K562 (cell line): ENCODE results near the gene ANKS1B. TPM values are rescaled to one million over a fixed set of nuclear protein-coding genes. Genes with fewer than 3 reads are reported as not detected.

Experiments
- ATAC-seq: fragments of 200-7000 bp; cut with Tn5 transposase; 3 replicates; pipeline ENCODE4 v1.9.1; 2020; ENCODE audit warnings: moderate library complexity
- BruUV-seq: library from RNA; stranded (reverse); fragments of 400-500 nt; replicated peaks from 2 replicates; lab custom pipeline; 2021; lab: Mats Ljungman, UMichigan
- CTCF ChIA-PET: fragments of 300-600 bp; formaldehyde crosslinking; extraction: SDS; loops from one replicate; lab custom pipeline; 2021; ENCODE audit warnings: low intra/inter-chr PET ratio; lab: Yijun Ruan, JAX
- POLR2A ChIA-PET: fragments of 300-600, 350-650 bp; sonication (Branson Sonifier 250); formaldehyde crosslinking; extraction: SDS; loops from one replicate; lab custom pipeline; 2021; ENCODE audit warnings: antibody characterized with exemption, inconsistent platforms; lab: Yijun Ruan, JAX
- DNase-seq, 4 experiments: peaks; one replicate each; pipeline versions ENCODE4 v3.0.0 to v3.0.0-alpha.2; 2011 to 2018; ENCODE audit warnings: low spot score in 3 of 4, mixed read lengths in 3 of 4; ENCODE audit errors: extremely low read depth in 1 of 4
- FAIRE-seq: peaks from 2 replicates; lab custom pipeline; 2011; peaks lifted over from hg19 to GRCh38; lab: Jason Lieb, UNC
- H2AFZ ChIP-seq: 2 replicates; pipeline ENCODE4 v1.6.0; 2011; ENCODE audit warnings: low read depth, low read length, control low read depth, inconsistent platforms
- H3K27ac ChIP-seq: fragments of 200-600 bp; 3 replicates; pipeline ENCODE4 v1.8.0; 2011; ENCODE audit warnings: low read depth, mild to moderate bottlenecking, control low read depth, inconsistent platforms, low read length, moderate library complexity, mixed read lengths; ENCODE audit errors: extremely low read depth
- H3K27me3 ChIP-seq, 2 experiments: fragments of 300-600 bp in 1 of 2; 2 replicates in 1 of 2; 3 replicates in 1 of 2; pipeline versions ENCODE4 v1.6.0 to v1.8.0; 2011; ENCODE audit warnings: inconsistent platforms in 2 of 2, low read length in 2 of 2, mild to moderate bottlenecking in 1 of 2, mixed read lengths in 1 of 2, moderate library complexity in 1 of 2; ENCODE audit not compliant: control insufficient read depth in 2 of 2, insufficient read depth in 2 of 2
- H3K36me3 ChIP-seq: fragments of 300-600 bp; 3 replicates; pipeline ENCODE4 v1.8.0; 2011; ENCODE audit warnings: mild to moderate bottlenecking, low read length, inconsistent platforms; ENCODE audit not compliant: control insufficient read depth, insufficient read depth
- H3K4me1 ChIP-seq, 2 experiments: fragments of 200-600 bp in 1 of 2; replicated peaks in 1 of 2; 2 replicates in 1 of 2; 3 replicates in 1 of 2; pipeline versions ENCODE4 v1.5.1 to v1.8.0; 2011; ENCODE audit warnings: inconsistent platforms in 2 of 2, low read length in 2 of 2, mild to moderate bottlenecking in 1 of 2, mixed read lengths in 1 of 2, moderate library complexity in 1 of 2; ENCODE audit not compliant: control insufficient read depth in 2 of 2, insufficient read depth in 2 of 2
- H3K4me2 ChIP-seq: 2 replicates; pipeline ENCODE4 v1.6.1; 2011; ENCODE audit warnings: low read length, control low read depth, inconsistent platforms, mixed read lengths; ENCODE audit not compliant: insufficient read depth
- H3K4me3 ChIP-seq: fragments of 200-600 bp; sonication (generic), shearing (Covaris generic); 2 replicates; pipeline ENCODE4 v1.5.1; 2016; ENCODE audit warnings: control low read depth, inconsistent platforms
- H3K79me2 ChIP-seq: fragments of 200-600 bp; 3 replicates; pipeline ENCODE4 v1.8.0; 2011; ENCODE audit warnings: low read length, inconsistent platforms; ENCODE audit not compliant: control insufficient read depth, insufficient read depth
- H3K9ac ChIP-seq, 2 experiments: 2 replicates each; pipeline versions ENCODE4 v1.6.0 to v1.6.1; 2011; ENCODE audit warnings: low read depth in 2 of 2, low read length in 2 of 2, control low read depth in 1 of 2, inconsistent platforms in 1 of 2, mild to moderate bottlenecking in 1 of 2, mixed read lengths in 1 of 2; ENCODE audit not compliant: insufficient read depth in 1 of 2
- H3K9me1 ChIP-seq: one replicate; pipeline ENCODE4 v1.6.0; 2011; ENCODE audit warnings: inconsistent platforms, mild to moderate bottlenecking, low read length, moderate library complexity; ENCODE audit not compliant: control insufficient read depth, insufficient read depth
- H3K9me3 ChIP-seq: replicated peaks from 2 replicates; pipeline ENCODE4 v1.5.1; 2011; ENCODE audit warnings: low read depth, low read length, inconsistent platforms; ENCODE audit not compliant: control insufficient read depth, insufficient read depth
- H4K20me1 ChIP-seq: replicated peaks from 2 replicates; pipeline ENCODE4 v1.6.1; 2011; ENCODE audit warnings: low read length, inconsistent platforms, mixed read lengths; ENCODE audit not compliant: control insufficient read depth, insufficient read depth
- ETV1 ChIP-seq: fragments of 450-650 bp; conservative IDR thresholded peaks from 2 replicates; pipeline ENCODE4 v1.6.1; 2016; ENCODE audit warnings: missing genetic modification characterization, control low read depth, low read depth, missing compliant biosample characterization
- MTF1 ChIP-seq: fragments of 250-450 bp; sonication (Bioruptor Pico); IDR thresholded peaks from 2 replicates; pipeline ENCODE4 v1.9.0; 2021; ENCODE audit warnings: moderate library complexity, mild to moderate bottlenecking, inconsistent platforms, borderline replicate concordance
- RHOXF2B ChIP-seq: fragments of 250-450 bp; sonication (Bioruptor Pico); conservative IDR thresholded peaks from 2 replicates; pipeline ENCODE4 v1.5.1; 2021
- ZNF354B ChIP-seq: fragments of 250-450 bp; sonication (Bioruptor Pico); IDR thresholded peaks from 2 replicates; pipeline ENCODE4 v1.4.0; 2020
- ZNF717 ChIP-seq: fragments of 250-450 bp; sonication (Bioruptor Pico); IDR thresholded peaks from 2 replicates; pipeline ENCODE4 v1.5.0; 2021
- ZNF830 ChIP-seq: fragments of 250-450 bp; sonication (Bioruptor Pico); IDR thresholded peaks from 2 replicates; pipeline ENCODE4 v1.5.0; 2021; ENCODE audit warnings: mild to moderate bottlenecking
- in situ Hi-C: fragments of 300-500 bp; cut with MboI; formaldehyde crosslinking; loops from 4 replicates; pipeline ENCODE4 v1.15.0; 2018; ENCODE audit warnings: inconsistent platforms, mixed read lengths
- intact Hi-C: fragments of 100-400 bp; cut with micrococcal nuclease; formaldehyde crosslinking; loops from 2 replicates; pipeline ENCODE4 v1.14.2; 2022
- polyA plus RNA-seq, 8 experiments: library from polyadenylated mRNA; depleted of rRNA in 4 of 8; stranded (reverse) in 5 of 8; unstranded in 3 of 8; fragments of >200 nt; fragmentation: Nextera tagmentation in 2 of 8; fragmentation: Illumina TruSeq in 1 of 8; extraction: Ambion mirVana in 2 of 8; extraction: Trizol in 1 of 8; gene quantifications; 2 replicates each; pipeline versions ENCODE4 v1.2.1 to v1.2.3, GENCODE V29; 2011 to 2014; ENCODE audit warnings: inconsistent platforms in 1 of 8, missing spikeins in 1 of 8
- total RNA-seq, 7 experiments: library from RNA; depleted of rRNA in 6 of 7; stranded (reverse); fragments of >200 nt in 6 of 7; fragmentation: Illumina TruSeq in 2 of 7; extraction: Trizol in 2 of 7; gene quantifications; 2 replicates each; pipeline versions ENCODE4 v1.2.1 to v1.2.3, GENCODE V29; 2011 to 2021; ENCODE audit warnings: low replicate concordance in 1 of 7
- TF ChIP-seq, protein P1 (sequence below): fragments of 450-650 bp; IDR thresholded peaks from 2 replicates; pipeline ENCODE4 v1.6.1; 2014; ENCODE audit warnings: low read depth, mild to moderate bottlenecking, moderate library complexity, borderline replicate concordance
- TF ChIP-seq, protein P2 (sequence below): fragments of 450-650 bp; IDR thresholded peaks from 2 replicates; pipeline ENCODE4 v1.6.1; 2016; ENCODE audit warnings: borderline replicate concordance
- TF ChIP-seq, protein P3 (sequence below): fragments of 250-450 bp; sonication (Bioruptor Pico); IDR thresholded peaks from 2 replicates; pipeline ENCODE4 v1.4.0; 2020; ENCODE audit warnings: borderline replicate concordance
- TF ChIP-seq, protein P4 (sequence below): IDR thresholded peaks from 2 replicates; pipeline ENCODE4 v1.6.1; 2011; ENCODE audit not compliant: insufficient read length; ENCODE audit errors: extremely low read depth

The ANKS1B gene
- total and polyA plus RNA-seq, 9 of the 15 experiments (the other 6 are each of a cell fraction or from before 2014, with no cell fraction given): 0.04 to 0.47 (median 0.28) TPM; not detected in 4

DNA sequence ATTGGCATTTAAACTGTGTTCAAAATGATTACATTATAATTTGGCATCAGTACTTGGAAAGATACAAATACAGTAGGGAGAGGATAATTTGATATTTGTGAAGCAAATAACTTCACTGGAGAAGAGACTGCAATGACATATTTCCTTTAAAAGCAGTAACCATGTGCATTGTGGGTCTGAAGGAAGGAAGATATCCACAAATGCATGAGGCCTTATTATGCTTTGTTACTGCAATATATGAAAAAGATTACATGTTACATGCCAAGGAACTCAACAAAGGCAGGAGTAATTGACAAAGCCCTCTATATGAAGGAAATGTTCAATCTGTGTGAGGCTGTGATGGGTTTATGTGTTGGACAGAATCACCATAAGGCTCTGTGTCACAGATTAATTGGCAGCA lies 948.2 kb downstream of the ANKS1B start:
- BruUV-seq: no TSS peak
- H3K27ac ChIP-seq: no peak overlapping the region

More for the DNA sequence above, 948.2 kb downstream of the ANKS1B start:
- CTCF ChIA-PET: no interaction called here
- ATAC-seq (no peak), DNase-seq (no peak), FAIRE-seq (no peak)
- H3K27me3 ChIP-seq: no peaks in the 10 kb centered on the region
- H3K79me2 ChIP-seq: no peaks in the 10 kb centered on the region
- no peak for TF ChIP-seq ZNF354B (CRISPR knock-in tag)
- TF ChIP-seq MTF1: no peak
- TF ChIP-seq, protein P1, sequence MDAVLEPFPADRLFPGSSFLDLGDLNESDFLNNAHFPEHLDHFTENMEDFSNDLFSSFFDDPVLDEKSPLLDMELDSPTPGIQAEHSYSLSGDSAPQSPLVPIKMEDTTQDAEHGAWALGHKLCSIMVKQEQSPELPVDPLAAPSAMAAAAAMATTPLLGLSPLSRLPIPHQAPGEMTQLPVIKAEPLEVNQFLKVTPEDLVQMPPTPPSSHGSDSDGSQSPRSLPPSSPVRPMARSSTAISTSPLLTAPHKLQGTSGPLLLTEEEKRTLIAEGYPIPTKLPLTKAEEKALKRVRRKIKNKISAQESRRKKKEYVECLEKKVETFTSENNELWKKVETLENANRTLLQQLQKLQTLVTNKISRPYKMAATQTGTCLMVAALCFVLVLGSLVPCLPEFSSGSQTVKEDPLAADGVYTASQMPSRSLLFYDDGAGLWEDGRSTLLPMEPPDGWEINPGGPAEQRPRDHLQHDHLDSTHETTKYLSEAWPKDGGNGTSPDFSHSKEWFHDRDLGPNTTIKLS: no peak
- TF ChIP-seq, protein P2, sequence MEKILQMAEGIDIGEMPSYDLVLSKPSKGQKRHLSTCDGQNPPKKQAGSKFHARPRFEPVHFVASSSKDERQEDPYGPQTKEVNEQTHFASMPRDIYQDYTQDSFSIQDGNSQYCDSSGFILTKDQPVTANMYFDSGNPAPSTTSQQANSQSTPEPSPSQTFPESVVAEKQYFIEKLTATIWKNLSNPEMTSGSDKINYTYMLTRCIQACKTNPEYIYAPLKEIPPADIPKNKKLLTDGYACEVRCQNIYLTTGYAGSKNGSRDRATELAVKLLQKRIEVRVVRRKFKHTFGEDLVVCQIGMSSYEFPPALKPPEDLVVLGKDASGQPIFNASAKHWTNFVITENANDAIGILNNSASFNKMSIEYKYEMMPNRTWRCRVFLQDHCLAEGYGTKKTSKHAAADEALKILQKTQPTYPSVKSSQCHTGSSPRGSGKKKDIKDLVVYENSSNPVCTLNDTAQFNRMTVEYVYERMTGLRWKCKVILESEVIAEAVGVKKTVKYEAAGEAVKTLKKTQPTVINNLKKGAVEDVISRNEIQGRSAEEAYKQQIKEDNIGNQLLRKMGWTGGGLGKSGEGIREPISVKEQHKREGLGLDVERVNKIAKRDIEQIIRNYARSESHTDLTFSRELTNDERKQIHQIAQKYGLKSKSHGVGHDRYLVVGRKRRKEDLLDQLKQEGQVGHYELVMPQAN: no peak
- TF ChIP-seq, protein P3, sequence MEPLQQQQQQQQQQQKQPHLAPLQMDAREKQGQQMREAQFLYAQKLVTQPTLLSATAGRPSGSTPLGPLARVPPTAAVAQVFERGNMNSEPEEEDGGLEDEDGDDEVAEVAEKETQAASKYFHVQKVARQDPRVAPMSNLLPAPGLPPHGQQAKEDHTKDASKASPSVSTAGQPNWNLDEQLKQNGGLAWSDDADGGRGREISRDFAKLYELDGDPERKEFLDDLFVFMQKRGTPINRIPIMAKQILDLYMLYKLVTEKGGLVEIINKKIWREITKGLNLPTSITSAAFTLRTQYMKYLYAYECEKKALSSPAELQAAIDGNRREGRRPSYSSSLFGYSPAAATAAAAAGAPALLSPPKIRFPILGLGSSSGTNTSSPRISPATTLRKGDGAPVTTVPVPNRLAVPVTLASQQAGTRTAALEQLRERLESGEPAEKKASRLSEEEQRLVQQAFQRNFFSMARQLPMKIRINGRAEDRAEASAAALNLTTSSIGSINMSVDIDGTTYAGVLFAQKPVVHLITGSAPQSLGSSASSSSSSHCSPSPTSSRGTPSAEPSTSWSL: no peak
- TF ChIP-seq ZNF830 (CRISPR knock-in tag): no peak
- no peak for TF ChIP-seq RHOXF2B
- TF ChIP-seq, protein P4, sequence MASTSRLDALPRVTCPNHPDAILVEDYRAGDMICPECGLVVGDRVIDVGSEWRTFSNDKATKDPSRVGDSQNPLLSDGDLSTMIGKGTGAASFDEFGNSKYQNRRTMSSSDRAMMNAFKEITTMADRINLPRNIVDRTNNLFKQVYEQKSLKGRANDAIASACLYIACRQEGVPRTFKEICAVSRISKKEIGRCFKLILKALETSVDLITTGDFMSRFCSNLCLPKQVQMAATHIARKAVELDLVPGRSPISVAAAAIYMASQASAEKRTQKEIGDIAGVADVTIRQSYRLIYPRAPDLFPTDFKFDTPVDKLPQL: no peak
- no peak for TF ChIP-seq ETV1 (tag)
- no peak for TF ChIP-seq ZNF717 (CRISPR knock-in tag)
- POLR2A ChIA-PET: no interaction called here
- intact Hi-C loops (no loop called here), in situ Hi-C loops (no loop called here)
- no peak overlapping the region for H3K9ac ChIP-seq
- no peaks in the 10 kb centered on the region for H3K36me3 ChIP-seq
- no peaks in the 10 kb centered on the region for H4K20me1 ChIP-seq
- no peak overlapping the region for H2AFZ ChIP-seq
- H3K4me3 ChIP-seq: no peak overlapping the region
- no peaks in the 10 kb centered on the region for H3K9me1 ChIP-seq
- H3K4me2 ChIP-seq: no peak overlapping the region
- no peaks in the 10 kb centered on the region for H3K9me3 ChIP-seq
- no peaks in the 10 kb centered on the region for H3K4me1 ChIP-seq
